ENCODE results near the gene CYSTM1.

The CYSTM1 gene

GRCh38 chr5:140258016-140258415 lies 83.0 kb downstream of the CYSTM1 start:
- no peak for DNase-seq (ENCODE audit: low read depth)

- no peak for DNase-seq (ENCODE audit: low read depth)
Observed at GRCh38 chr5:140258873-140259272, 83.9 kb downstream of the CYSTM1 start.

- no peak for DNase-seq (ENCODE audit: low read depth)
Observed at GRCh38 chr5:140259500-140259899, 84.5 kb downstream of the CYSTM1 start.

GRCh38 chr5:140260089-140260656 lies 85.2 kb downstream of the CYSTM1 start:
- no peak for DNase-seq (ENCODE audit: low read depth)

GRCh38 chr5:140261403-140262171 lies 86.6 kb downstream of the CYSTM1 start:
- DNase-seq (ENCODE audit: low read depth), result no peak

- DNase-seq (ENCODE audit: low read depth), result no peak
Observed at GRCh38 chr5:140262221-140262620, 87.2 kb downstream of the CYSTM1 start.

- no peak for DNase-seq (ENCODE audit: low read depth)
Observed at GRCh38 chr5:140262839-140263238, 87.9 kb downstream of the CYSTM1 start.

GRCh38 chr5:140265845-140266244 lies 90.9 kb downstream of the CYSTM1 start:
- no peak for DNase-seq (ENCODE audit: low read depth)

- DNase-seq (ENCODE audit: low read depth), result no peak
Observed at GRCh38 chr5:140266471-140267200, 91.6 kb downstream of the CYSTM1 start.

GRCh38 chr5:140267201-140267540 lies 92.2 kb downstream of the CYSTM1 start:
- DNase-seq (ENCODE audit: low read depth), result no peak

GRCh38 chr5:140267559-140268018 lies 92.6 kb downstream of the CYSTM1 start:
- DNase-seq (ENCODE audit: low read depth), result no peak

GRCh38 chr5:140270008-140270407 lies 95.0 kb downstream of the CYSTM1 start:
- no peak for DNase-seq (ENCODE audit: low read depth)

GRCh38 chr5:140273401-140273877 lies 98.5 kb downstream of the CYSTM1 start:
- no peak for DNase-seq (ENCODE audit: low read depth)

- DNase-seq (ENCODE audit: low read depth), result no peak
Observed at GRCh38 chr5:140275837-140276236, 100.8 kb downstream of the CYSTM1 start.

- no peak for DNase-seq (ENCODE audit: low read depth)
Observed at GRCh38 chr5:140282266-140282665, 107.3 kb downstream of the CYSTM1 start.

GRCh38 chr5:140284013-140284412 lies 109.0 kb downstream of the CYSTM1 start:
- no peak for DNase-seq (ENCODE audit: low read depth)

- DNase-seq (ENCODE audit: low read depth), result no peak
Observed at GRCh38 chr5:140286424-140286823, 111.4 kb downstream of the CYSTM1 start.

- DNase-seq (ENCODE audit: low read depth), result no peak
Observed at GRCh38 chr5:140287801-140288521, 113.0 kb downstream of the CYSTM1 start.

GRCh38 chr5:140292212-140293036 lies 117.4 kb downstream of the CYSTM1 start:
- no peak for DNase-seq (ENCODE audit: low read depth)

Data from stimulated activated CD8-positive, alpha-beta memory T cell treated with anti-CD3 and anti-CD28 coated beads, Interleukin-7, amount 100 ng/mL, for 24 hours (primary cell).